RWPE2 (cell line): Measurements from ENCODE around the gene LATS2.

Experiments
- ATAC-seq: fragments of 200-7000 bp; cut with Tn5 transposase; 3 replicates; pipeline ENCODE4 v1.9.1; 2021; ENCODE audit warnings: low read depth
- DNase-seq: peaks from one replicate; pipeline ENCODE4 v3.0.0-alpha.2; 2020; ENCODE audit warnings: low spot score
- H3K27ac ChIP-seq: fragments of 450-650 bp; 2 replicates; pipeline ENCODE4 v1.5.1; 2017; ENCODE audit warnings: mild to moderate bottlenecking; ENCODE audit not compliant: poor library complexity, severe bottlenecking
- H3K27me3 ChIP-seq: fragments of 250-450 bp; sonication (Bioruptor Pico); 2 replicates; pipeline ENCODE4 v1.5.1; 2021; ENCODE audit warnings: mild to moderate bottlenecking, moderate library complexity; ENCODE audit not compliant: insufficient read depth, poor library complexity, severe bottlenecking
- H3K36me3 ChIP-seq: fragments of 250-450 bp; sonication (Bioruptor Pico); 2 replicates; pipeline ENCODE4 v1.5.1; 2020; ENCODE audit warnings: low read depth, mild to moderate bottlenecking, moderate library complexity
- H3K4me1 ChIP-seq: fragments of 250-450 bp; sonication (Bioruptor Pico); 2 replicates; pipeline ENCODE4 v1.5.1; 2021; ENCODE audit warnings: mild to moderate bottlenecking, moderate library complexity; ENCODE audit not compliant: insufficient read depth, poor library complexity, severe bottlenecking
- H3K4me3 ChIP-seq: fragments of 250-450 bp; sonication (Bioruptor Pico); 2 replicates; pipeline ENCODE4 v1.5.1; 2021; ENCODE audit warnings: mild to moderate bottlenecking, moderate library complexity; ENCODE audit not compliant: severe bottlenecking
- H3K9me3 ChIP-seq: fragments of 250-450 bp; sonication (Bioruptor Pico); 2 replicates; pipeline ENCODE4 v1.5.1; 2021; ENCODE audit warnings: mild to moderate bottlenecking, moderate library complexity; ENCODE audit not compliant: severe bottlenecking
- TF ChIP-seq, protein P1 (sequence below): fragments of 450-650 bp; IDR thresholded peaks from one replicate; pipeline ENCODE4 v1.5.1; 2017; ENCODE audit warnings: mild to moderate bottlenecking, moderate library complexity; ENCODE audit not compliant: poor library complexity, severe bottlenecking

The LATS2 gene

DNA sequence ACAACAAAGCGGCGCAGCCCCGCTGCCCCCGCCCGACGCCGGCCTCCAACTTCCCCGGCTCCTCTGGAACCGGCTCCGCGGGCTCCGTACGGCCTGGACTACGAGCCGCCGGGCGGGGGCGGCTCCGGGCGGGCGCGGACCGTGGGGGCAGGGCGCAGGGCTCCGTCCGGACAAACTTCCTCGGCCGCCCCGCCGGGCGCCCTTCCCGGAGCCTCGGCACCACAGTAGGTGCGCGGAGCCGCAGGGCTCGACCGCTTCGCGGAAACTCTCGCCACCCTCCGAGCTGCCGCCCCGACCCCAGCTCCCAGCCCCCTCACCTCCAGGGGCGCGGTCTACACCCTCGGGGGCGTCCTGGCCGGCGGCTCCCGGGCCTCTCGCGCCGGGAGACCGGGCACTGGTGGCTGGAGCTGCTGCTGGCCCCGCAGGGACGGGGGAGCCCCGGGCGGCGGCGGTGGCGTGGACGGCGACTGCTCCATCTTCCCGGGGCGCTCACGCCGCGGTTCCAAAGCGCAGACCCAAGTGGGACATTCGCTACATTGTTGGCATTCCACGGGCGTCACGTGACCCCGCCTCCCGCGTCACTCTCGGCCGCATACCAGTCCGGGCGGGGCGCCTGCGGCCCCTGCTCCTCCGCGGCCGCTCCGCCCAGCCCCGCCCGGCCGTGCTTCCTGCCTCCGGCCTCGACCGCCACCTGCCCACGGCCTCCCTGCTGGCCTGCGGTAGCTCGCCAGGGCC, at the start of gene LATS2:
TSS of gene LATS2 (minus strand) at position 558 of the 735 bp plus-strand sequence. CDS start 15,560 bp downstream, outside the sequence.
- Histone ChIP-seq H3K36me3 (no peaks in the 10 kb centered on the region; the same call in 1 of the 2 replicates), H3K27ac (peak within 1 kb of the TSS; percentile 86), H3K4me1 (peaks cover 13% of the 10 kb centered on the region), H3K4me3 (peak within 1 kb of the TSS; percentile 94), H3K27me3 (no peaks in the 10 kb centered on the region), H3K9me3 (no peaks in the 10 kb centered on the region)
- DNase-seq (peak; percentile 91), ATAC-seq (peak; percentile 93)
- TF ChIP-seq, protein P1, sequence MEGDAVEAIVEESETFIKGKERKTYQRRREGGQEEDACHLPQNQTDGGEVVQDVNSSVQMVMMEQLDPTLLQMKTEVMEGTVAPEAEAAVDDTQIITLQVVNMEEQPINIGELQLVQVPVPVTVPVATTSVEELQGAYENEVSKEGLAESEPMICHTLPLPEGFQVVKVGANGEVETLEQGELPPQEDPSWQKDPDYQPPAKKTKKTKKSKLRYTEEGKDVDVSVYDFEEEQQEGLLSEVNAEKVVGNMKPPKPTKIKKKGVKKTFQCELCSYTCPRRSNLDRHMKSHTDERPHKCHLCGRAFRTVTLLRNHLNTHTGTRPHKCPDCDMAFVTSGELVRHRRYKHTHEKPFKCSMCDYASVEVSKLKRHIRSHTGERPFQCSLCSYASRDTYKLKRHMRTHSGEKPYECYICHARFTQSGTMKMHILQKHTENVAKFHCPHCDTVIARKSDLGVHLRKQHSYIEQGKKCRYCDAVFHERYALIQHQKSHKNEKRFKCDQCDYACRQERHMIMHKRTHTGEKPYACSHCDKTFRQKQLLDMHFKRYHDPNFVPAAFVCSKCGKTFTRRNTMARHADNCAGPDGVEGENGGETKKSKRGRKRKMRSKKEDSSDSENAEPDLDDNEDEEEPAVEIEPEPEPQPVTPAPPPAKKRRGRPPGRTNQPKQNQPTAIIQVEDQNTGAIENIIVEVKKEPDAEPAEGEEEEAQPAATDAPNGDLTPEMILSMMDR: no peak

DNA sequence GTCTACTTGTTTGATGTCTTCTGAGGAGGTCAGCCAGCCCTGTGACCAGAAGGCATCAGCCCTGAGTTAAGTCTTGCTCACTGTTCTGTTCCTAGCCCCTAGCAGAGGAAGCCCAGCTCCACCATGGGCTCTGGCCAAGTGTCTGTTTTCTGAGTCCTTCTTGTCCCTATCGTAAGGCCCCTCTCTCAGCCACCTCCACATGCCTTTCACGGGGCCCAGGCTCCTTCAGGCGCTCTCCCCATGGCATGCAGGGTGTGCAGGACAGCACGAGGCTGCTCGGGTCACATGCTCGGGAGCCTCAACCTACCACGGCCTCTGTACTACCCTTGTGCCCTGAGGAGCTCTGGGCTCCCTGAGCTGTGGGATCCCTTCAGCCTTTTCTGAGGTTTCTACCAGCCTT, 47.8 kb upstream of the LATS2 start:
- TF ChIP-seq, protein P1: no peak

DNA sequence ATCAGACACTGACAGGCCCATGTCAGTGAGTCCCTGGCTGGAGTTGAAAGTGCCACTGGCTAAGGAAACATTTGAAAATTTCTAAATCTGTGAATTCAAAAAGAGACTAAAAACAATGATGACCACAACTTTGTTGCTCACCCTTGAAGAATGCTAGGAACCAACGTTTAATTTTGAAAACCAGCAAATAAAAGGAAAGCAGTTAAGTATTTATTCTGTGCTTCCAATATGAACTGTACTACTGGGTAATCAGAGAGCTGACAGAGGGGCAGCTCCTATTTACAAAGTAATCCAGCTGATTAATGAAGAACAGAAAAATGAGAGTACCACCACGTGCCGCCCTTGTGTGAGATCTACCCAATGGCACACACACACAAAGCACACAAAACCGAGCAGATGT, 44.7 kb upstream of the LATS2 start:
- no peaks in the 10 kb centered on the region for H3K4me1 ChIP-seq
- H3K27me3 ChIP-seq: no peaks in the 10 kb centered on the region
- ATAC-seq (no peak), DNase-seq (no peak)
- H3K36me3 ChIP-seq: no peaks in the 10 kb centered on the region
- H3K27ac ChIP-seq: no peak overlapping the region
- H3K9me3 ChIP-seq: no peaks in the 10 kb centered on the region
- H3K4me3 ChIP-seq: no peak overlapping the region
- TF ChIP-seq, protein P1: no peak

More for the DNA sequence above, 47.8 kb upstream of the LATS2 start:
- Histone ChIP-seq H3K27me3 (no peaks in the 10 kb centered on the region), H3K4me3 (no peak overlapping the region), H3K36me3 (no peaks in the 10 kb centered on the region), H3K9me3 (no peaks in the 10 kb centered on the region), H3K4me1 (no peaks in the 10 kb centered on the region), H3K27ac (no peak overlapping the region)
- ATAC-seq (no peak), DNase-seq (no peak)

DNA sequence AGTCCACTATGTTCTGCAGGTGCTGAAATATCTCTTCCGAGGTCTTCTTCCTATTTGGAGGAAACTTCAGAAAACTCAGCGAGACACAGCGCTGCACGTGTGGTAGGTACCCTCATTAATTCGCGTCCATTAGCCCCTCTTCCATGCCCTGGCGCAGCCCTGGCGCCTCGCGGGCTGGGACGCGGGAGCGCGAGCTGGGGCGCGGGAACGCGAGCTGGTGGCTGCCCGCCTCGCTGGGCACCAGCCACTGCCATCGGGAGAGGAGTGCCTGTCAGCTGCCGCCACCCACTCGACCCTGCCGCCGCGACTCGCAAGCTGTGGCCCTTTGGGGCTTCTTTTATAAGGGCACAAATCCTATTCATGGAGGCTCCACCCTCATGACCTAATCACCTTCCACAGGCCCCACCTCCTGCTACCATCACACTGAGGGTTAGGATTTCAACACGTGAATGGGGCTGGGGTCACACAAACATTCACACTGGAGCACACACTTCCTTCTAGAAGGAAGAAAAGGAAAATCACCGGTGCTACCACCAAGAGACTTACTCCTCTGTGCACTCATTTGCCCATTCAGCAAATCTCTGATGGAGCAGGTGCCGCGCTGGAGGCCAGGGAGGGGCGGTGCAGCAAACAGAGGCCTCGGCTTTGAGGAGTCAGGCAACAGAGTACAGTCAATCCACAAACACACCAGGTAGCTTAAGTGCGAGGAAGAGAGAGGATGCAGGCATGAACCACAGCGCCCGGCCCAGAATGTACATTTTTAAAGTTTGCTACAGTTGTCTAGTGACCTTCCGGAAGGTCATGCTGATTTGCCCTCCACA, 43.0 kb upstream of the LATS2 start:
- no peaks in the 10 kb centered on the region for H3K27me3 ChIP-seq
- DNase-seq (no peak), ATAC-seq (no peak)
- no peaks in the 10 kb centered on the region for H3K36me3 ChIP-seq
- TF ChIP-seq, protein P1: no peak
- H3K4me3 ChIP-seq: no peak overlapping the region
- H3K9me3 ChIP-seq: no peaks in the 10 kb centered on the region
- H3K4me1 ChIP-seq: no peaks in the 10 kb centered on the region
- no peak overlapping the region for H3K27ac ChIP-seq
